GM10248 (cell line): ENCODE results near the gene ZDHHC1.

ENCODE experiments used
- CTCF ChIA-PET: fragments of 300-600 bp; sonication (Branson Sonifier 250); formaldehyde crosslinking; extraction: SDS; loops from one replicate; lab custom pipeline; 2021; ENCODE audit warnings: antibody characterized with exemption; lab: Yijun Ruan, JAX
- POLR2A ChIA-PET: fragments of 350-650 bp; sonication (Branson Sonifier 250); formaldehyde crosslinking; extraction: SDS; loops from one replicate; lab custom pipeline; 2020; ENCODE audit warnings: antibody characterized with exemption; lab: Yijun Ruan, JAX
- DNase-seq: peaks from one replicate; pipeline ENCODE4 v3.0.0; 2012; ENCODE audit errors: extremely low spot score
- TF ChIP-seq, protein P1 (sequence below): IDR thresholded peaks from 2 replicates; pipeline ENCODE4 v1.5.1; 2012; ENCODE audit warnings: mild to moderate bottlenecking, low read depth; ENCODE audit errors: extremely low read depth, missing control alignments, control extremely low read depth

The ZDHHC1 gene

DNA sequence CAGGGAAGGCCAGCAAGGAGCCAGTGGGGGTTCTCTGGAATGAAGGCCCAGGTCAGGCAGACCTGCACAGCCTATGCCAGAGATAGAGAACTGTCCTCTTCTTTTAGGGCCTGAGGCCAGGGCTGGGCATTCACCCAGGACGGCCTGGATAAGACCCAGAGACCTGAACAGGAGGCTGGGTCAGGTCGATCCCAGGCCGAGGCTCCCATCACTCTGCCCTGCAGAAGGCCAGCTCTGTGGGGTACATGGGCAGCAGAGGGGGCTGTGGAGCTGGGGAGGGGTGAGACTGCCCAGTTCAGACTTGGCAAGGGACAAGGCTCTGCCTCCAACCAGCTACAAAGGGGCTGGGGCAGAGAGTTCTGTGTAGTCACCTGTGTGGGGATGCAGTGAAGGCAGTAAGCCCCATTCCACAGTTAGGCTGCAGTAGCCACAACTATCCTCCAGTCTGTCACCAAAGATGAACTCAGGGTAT, 29.2 kb upstream of the ZDHHC1 start:
- ChIA-PET POLR2A (interaction anchor here (1.5 kb wide), 1 partner anchor 34 kb away, joined by 3 read pairs; no protein-coding TSS in a partner anchor), CTCF (interaction anchor here (0.9 to 9.2 kb wide), 13 partner anchors 9 to 290 kb away, joined by 3 to 106 read pairs (median 4); no protein-coding TSS in a partner anchor)
- TF ChIP-seq, protein P1, sequence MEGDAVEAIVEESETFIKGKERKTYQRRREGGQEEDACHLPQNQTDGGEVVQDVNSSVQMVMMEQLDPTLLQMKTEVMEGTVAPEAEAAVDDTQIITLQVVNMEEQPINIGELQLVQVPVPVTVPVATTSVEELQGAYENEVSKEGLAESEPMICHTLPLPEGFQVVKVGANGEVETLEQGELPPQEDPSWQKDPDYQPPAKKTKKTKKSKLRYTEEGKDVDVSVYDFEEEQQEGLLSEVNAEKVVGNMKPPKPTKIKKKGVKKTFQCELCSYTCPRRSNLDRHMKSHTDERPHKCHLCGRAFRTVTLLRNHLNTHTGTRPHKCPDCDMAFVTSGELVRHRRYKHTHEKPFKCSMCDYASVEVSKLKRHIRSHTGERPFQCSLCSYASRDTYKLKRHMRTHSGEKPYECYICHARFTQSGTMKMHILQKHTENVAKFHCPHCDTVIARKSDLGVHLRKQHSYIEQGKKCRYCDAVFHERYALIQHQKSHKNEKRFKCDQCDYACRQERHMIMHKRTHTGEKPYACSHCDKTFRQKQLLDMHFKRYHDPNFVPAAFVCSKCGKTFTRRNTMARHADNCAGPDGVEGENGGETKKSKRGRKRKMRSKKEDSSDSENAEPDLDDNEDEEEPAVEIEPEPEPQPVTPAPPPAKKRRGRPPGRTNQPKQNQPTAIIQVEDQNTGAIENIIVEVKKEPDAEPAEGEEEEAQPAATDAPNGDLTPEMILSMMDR: peak; percentile 8
- no peak for DNase-seq

DNA sequence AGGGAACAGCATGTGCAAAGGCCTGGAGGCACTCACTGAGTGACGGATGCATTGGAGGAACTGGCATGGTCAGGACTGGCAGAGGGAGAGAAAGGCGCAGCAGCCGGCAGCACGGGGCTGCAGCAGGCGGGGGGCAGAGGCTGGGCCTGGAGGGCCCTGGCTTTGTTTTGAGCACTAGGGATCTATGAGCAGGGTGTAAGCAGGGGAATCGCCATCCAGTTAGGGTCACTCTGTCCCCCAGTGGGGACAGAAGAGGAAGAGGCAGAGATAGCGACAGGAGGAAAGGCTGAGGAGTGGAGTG, 28.8 kb upstream of the ZDHHC1 start:
- ChIA-PET CTCF (interaction anchor here (1.2 to 9.2 kb wide), 11 partner anchors 9 to 290 kb away, joined by 3 to 106 read pairs (median 6); no protein-coding TSS in a partner anchor), POLR2A (no interaction called here)
- DNase-seq: no peak
- TF ChIP-seq, protein P1: no peak

DNA sequence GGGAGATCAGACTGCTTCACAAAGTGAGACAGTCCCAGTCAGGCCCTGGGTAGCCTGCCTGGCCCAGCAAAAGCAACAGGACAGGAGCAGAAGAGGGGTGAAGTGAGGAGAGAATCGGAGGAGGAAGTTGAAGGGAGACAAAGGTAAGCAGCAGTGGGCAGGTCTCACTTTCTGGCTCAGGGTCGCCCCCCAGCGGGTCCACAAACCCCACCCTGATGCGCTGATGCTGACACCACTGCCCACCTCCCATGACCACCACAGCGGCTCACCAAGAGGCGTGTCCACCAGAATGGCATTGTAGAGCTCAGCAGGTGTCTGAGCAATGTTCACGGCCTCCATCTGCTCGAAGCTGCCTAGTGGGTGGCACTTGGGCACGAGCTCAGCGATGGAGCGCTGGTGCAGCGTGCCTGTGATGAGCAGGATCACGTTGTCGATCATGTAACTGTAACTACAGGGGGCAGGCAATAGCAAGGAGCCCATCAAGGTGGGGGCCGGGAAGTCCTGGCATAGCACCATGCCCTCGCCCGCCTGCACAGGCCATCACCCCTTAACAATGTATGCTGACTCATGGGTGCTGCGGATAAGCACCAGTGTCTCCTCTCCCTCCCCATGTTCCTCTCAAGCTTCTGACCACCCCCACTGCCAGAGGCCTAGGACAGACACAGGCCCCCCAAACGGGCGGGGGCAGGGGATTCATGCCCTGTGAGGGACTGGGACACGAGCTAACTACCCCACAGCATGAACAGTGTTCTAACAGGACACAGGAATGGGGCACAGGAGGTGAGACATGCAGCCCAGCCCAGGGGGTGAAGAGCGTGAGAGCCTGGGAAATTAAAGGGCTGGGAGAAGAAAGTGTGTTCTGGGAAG, 28.2 kb upstream of the ZDHHC1 start:
- POLR2A ChIA-PET: no interaction called here
- TF ChIP-seq, protein P1: no peak
- CTCF ChIA-PET: interaction anchor here (1.1 to 9.2 kb wide), 7 partner anchors 9 to 184 kb away, joined by 3 to 106 read pairs (median 5); partner anchors contain the start of gene PLEKHG4

DNA sequence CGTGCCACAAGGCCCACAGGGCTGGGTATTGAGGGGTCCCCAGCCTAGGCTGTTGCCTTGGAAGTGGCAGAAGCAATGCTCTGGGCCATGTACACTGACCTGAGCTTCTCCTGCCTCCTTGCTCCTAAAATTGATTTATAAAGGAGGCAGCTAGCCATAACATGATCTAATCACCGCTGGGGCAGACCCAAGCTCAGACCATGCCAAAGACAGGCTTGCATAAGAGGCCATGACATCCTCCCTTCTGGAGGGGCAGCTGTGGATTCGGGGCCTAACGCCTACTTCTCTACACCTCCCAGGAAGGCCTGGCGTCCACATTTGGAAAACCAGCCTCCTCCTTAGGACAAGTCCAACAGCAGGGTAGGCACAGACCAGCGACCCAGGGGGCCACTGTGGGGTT, 27.0 kb upstream of the ZDHHC1 start:
- CTCF ChIA-PET: interaction anchor here (1.1 to 9.2 kb wide), 9 partner anchors 13 to 186 kb away, joined by 3 to 106 read pairs (median 4); partner anchors contain the start of gene PLEKHG4
- DNase-seq: no peak
- POLR2A ChIA-PET: no interaction called here
- TF ChIP-seq, protein P1: no peak

More for the DNA sequence above, 28.2 kb upstream of the ZDHHC1 start:
- DNase-seq: no peak

DNA sequence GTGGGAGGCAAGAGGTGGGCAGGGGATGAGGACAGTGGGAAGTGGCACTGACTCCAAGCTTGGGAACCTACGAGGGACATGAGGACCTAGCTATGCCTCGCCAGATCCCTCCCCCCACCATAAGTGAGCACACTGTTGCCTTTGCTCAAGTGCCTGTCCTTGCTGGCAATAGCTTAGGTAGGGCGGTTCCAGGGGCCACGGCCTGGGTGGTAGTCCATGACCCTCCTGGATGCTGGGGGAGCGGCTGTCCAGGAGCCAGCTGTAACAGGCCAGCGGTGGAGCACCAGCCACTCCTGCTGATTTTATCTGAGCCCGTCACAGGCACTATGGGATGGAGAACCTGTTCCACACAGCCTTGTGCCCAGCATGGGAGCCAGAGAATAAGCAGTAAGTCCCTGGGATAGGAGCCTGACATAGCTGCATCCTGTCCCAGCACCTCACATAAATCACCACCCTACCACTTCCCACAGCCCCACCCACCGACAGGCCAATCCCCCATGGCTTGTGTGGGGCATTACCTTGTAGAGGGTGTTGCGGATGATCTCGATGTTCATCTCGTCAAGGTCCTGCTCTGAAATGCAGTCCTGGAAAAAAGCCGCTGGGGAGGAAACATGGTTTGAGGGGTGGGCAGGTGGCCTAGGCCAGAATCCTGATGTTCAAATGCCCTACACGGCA, 26.4 kb upstream of the ZDHHC1 start:
- CTCF ChIA-PET: interaction anchor here (1.1 to 9.2 kb wide), 8 partner anchors 13 to 185 kb away, joined by 3 to 106 read pairs (median 4); partner anchors contain the start of gene PLEKHG4
- DNase-seq: no peak
- POLR2A ChIA-PET: no interaction called here
- TF ChIP-seq, protein P1: no peak

DNA sequence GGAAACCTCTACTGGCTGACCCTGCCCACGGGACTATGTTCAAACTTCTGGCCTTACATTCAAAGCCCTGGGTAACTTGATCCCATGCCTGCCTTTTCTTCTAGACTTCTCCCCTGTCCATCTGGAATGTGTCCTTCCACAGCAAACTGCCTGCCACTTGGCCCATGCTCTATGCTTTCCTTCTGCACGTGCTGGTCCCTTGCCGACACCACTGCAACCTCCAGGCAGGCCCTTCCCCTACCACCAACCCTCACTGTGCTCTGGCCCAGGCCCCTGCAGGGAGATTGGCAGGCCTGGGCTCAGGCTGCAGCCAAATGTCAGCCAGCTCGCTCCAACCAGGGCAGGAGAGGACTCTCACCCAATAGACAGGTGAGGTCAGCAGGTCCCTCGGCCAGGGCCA, 25.6 kb upstream of the ZDHHC1 start:
- TF ChIP-seq, protein P1: no peak
- ChIA-PET CTCF (interaction anchor here (1.2 to 9.2 kb wide), 8 partner anchors 8 to 184 kb away, joined by 3 to 106 read pairs (median 4); no protein-coding TSS in a partner anchor), POLR2A (no interaction called here)
- DNase-seq: no peak
